ENCODE measurements around the gene KSR1.

KSR1 gene

DNA sequence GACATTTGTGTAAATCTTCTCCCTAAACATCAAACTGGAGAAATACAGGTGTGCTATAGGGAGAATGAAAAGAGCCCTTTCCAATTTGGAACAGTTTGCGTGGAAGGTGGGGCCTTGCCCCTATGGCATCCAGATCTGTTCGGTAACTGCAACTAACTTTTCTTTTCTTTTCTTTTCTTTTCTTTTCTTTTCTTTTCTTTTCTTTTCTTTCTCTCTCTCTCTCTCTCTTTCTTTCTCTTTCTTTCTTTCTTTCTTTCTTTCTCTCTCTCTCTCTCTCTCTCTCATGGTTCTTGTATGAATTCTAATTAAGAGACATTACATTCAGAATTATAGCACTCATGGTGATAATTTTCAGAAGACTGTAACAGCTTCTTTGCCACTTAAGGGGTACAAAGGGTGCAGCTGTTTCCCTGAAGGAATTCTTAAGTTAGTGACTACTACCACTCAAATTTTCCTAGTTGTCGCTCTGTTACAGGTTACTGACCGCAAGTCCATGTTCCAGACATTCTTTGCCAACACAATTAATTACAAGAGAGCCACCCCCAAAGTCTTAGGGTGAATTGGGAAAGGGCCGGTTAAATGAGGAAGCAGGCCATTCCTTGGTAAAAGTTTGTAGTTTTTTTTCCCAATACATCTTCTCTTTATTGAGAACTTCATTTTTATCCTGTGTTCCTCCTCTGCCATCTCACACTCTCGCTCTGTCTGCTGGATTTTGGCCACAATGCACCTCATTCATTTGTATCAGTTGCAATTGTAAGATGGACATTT, 69.8 kb downstream of the KSR1 start:
- WGBS (ENCODE audit: insufficient coverage), result 100% methylated on average over 2 of the region's 6 CpGs
- H3K4me3 ChIP-seq (ENCODE audit: control insufficient read depth in 1 of 7, extremely low read depth in 1 of 7, insufficient read depth in 4 of 7, low read depth in 2 of 7, low read length in 6 of 7), result peak overlapping the region in 2 of 7 experiments; percentile 2 to 42
- no peaks in the 10 kb centered on the region for H3K27me3 ChIP-seq (replicated peaks in 2 of 5; ENCODE audit: control insufficient read depth in 4 of 5, insufficient read depth in 5 of 5, low read length in 4 of 5)
- CTCF ChIA-PET, result interaction anchor here (0.8 to 1.4 kb wide), 2 partner anchors 67 to 125 kb away, joined by 3 read pairs; no protein-coding TSS in a partner anchor
- DNase-seq, result no peak
- POLR2A ChIA-PET, result interaction anchor here (0.7 kb wide), 1 partner anchor 68 kb away, joined by 3 read pairs; no protein-coding TSS in a partner anchor
- no peaks in the 10 kb centered on the region for H3K36me3 ChIP-seq (ENCODE audit: control insufficient read depth in 4 of 4, insufficient read depth in 4 of 4, low read length in 3 of 4)
- H3K9me3 ChIP-seq (ENCODE audit: control extremely low read depth in 1 of 5, control insufficient read depth in 4 of 5, insufficient read depth in 2 of 5, low read depth in 1 of 5, low read length in 4 of 5), result no peaks in the 10 kb centered on the region
- H3K27ac ChIP-seq (ENCODE audit: insufficient read depth in 1 of 2, low read depth in 1 of 2, low read length in 2 of 2, poor library complexity in 1 of 2, severe bottlenecking in 2 of 2), result no peak overlapping the region
- H3K4me1 ChIP-seq (ENCODE audit: control extremely low read depth in 1 of 4, control insufficient read depth in 4 of 4, insufficient read depth in 4 of 4, low read length in 3 of 4), result peaks cover 23 to 63% (median 49%) of the 10 kb centered on the region in 4 experiments

DNA sequence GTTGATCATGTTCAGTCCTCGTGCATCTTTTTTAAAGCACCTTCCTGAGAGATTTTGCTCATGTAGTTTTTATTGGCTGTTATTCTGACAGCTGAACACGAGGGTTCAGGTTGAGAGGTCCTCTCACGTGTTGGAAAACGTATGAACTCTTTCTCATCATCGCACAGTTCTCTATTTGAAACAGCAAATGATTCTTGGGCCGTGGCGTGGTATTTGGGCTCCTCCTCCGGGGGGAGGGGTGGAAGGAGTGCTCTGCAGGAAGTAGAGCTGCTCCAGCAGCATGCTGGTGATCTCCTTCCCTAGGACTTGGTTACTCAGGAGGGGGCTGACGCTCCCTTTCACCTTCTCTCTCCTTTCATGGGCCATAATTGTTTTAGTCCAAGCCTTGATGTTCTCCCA, 70.4 kb downstream of the KSR1 start:
- ChIA-PET CTCF (interaction anchor here (0.8 to 1.4 kb wide), 2 partner anchors 68 to 124 kb away, joined by 3 read pairs; no protein-coding TSS in a partner anchor), POLR2A (interaction anchor here (0.7 kb wide), 1 partner anchor 69 kb away, joined by 3 read pairs; no protein-coding TSS in a partner anchor)
- 0% methylated on average over 8 of the region's 9 CpGs for WGBS (ENCODE audit: insufficient coverage)
- H3K27ac ChIP-seq (ENCODE audit: insufficient read depth in 1 of 2, low read depth in 1 of 2, low read length in 2 of 2, poor library complexity in 1 of 2, severe bottlenecking in 2 of 2), result no peak overlapping the region
- no peaks in the 10 kb centered on the region for H3K9me3 ChIP-seq (ENCODE audit: control extremely low read depth in 1 of 5, control insufficient read depth in 4 of 5, insufficient read depth in 2 of 5, low read depth in 1 of 5, low read length in 4 of 5)
- H3K4me1 ChIP-seq (ENCODE audit: control extremely low read depth in 1 of 4, control insufficient read depth in 4 of 4, insufficient read depth in 4 of 4, low read length in 3 of 4), result peaks cover 28 to 66% (median 53%) of the 10 kb centered on the region in 4 experiments
- no peaks in the 10 kb centered on the region for H3K27me3 ChIP-seq (replicated peaks in 2 of 5; ENCODE audit: control insufficient read depth in 4 of 5, insufficient read depth in 5 of 5, low read length in 4 of 5)
- DNase-seq, result peak; percentile 35 to 71 (median 66)
- peak overlapping the region in 2 of 7 experiments; percentile 2 to 42 for H3K4me3 ChIP-seq (ENCODE audit: control insufficient read depth in 1 of 7, extremely low read depth in 1 of 7, insufficient read depth in 4 of 7, low read depth in 2 of 7, low read length in 6 of 7)
- H3K36me3 ChIP-seq (ENCODE audit: control insufficient read depth in 4 of 4, insufficient read depth in 4 of 4, low read length in 3 of 4), result no peaks in the 10 kb centered on the region

DNA sequence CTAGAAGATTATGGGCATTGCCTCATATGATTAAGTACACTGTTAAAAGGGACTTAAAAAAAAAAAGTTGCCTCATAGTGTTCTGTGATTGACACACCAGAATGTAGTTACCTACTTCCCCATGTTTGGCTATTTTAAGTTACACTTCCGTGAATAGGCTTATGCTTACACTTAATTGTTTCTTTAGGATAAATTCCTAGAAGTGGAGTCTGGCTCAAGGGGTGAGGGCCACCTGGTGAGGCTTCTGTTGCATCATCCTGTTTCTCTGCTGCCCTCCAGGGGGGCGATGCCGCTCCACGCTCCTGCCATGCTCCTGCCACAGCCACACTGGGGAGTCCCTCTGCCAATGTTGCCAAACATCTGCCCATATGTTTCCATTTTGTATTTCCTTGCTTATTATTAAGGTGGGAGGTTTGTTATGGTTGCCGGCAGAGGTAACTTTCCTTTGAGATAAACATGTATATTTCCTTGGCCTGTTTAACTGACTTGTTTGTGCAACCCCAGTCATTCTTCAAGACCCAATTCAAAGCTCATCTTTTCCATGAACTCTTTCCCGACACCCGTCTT, 73.1 kb downstream of the KSR1 start:
- DNase-seq, result peak; percentile 55 to 90 (median 84)
- 64% methylated on average over 3 of the region's 7 CpGs for WGBS (ENCODE audit: insufficient coverage)
- no peaks in the 10 kb centered on the region for H3K9me3 ChIP-seq (ENCODE audit: control extremely low read depth in 1 of 5, control insufficient read depth in 4 of 5, insufficient read depth in 2 of 5, low read depth in 1 of 5, low read length in 4 of 5)
- POLR2A ChIA-PET, result interaction anchor here (0.6 kb wide), 1 partner anchor 316 kb away, joined by 6 read pairs; no protein-coding TSS in a partner anchor
- H3K36me3 ChIP-seq (ENCODE audit: control insufficient read depth in 4 of 4, insufficient read depth in 4 of 4, low read length in 3 of 4), result no peaks in the 10 kb centered on the region
- H3K4me1 ChIP-seq (ENCODE audit: control extremely low read depth in 1 of 4, control insufficient read depth in 4 of 4, insufficient read depth in 4 of 4, low read length in 3 of 4), result peaks cover 35 to 83% (median 72%) of the 10 kb centered on the region in 4 experiments
- CTCF ChIA-PET, result interaction anchor here (0.6 to 1.3 kb wide), 5 partner anchors 11 to 67 kb away, joined by 3 read pairs; no protein-coding TSS in a partner anchor
- peak overlapping the region in 1 of 7 experiments; percentile 27 for H3K4me3 ChIP-seq (ENCODE audit: control insufficient read depth in 1 of 7, extremely low read depth in 1 of 7, insufficient read depth in 4 of 7, low read depth in 2 of 7, low read length in 6 of 7)
- H3K27me3 ChIP-seq (replicated peaks in 2 of 5; ENCODE audit: control insufficient read depth in 4 of 5, insufficient read depth in 5 of 5, low read length in 4 of 5), result no peaks in the 10 kb centered on the region
- peak overlapping the region; percentile 2 to 76 for H3K27ac ChIP-seq (ENCODE audit: insufficient read depth in 1 of 2, low read depth in 1 of 2, low read length in 2 of 2, poor library complexity in 1 of 2, severe bottlenecking in 2 of 2)

DNA sequence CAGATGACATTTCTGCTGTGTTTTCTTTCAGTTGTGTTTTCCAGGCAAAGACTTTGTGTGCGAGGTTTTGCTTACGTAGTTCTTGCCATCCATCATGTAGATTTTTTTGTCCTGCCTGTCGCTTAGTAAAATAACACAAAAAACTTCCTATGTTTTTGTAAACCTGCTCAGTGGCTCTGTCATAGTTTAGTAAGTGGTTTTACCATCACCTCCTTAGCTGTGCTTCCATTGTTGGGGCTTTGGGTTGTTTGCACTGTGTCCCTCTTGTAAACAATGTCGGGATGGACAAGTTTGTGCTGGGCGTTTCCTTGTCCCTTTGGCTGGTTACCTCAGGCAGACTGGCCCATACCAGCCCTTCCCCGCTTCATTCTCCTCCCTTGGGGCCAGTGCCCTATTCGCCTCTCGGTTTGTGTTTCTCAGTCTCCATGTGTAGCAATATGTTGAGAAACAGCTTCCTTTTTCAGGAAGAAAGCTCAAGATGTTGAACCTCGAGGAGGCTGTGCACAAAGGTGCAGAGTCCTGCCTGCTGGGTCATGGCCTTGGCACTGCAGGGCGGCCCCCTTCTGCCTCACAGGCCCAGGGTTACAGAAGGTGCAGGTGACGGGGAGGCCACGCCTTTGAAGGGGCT, 74.6 kb downstream of the KSR1 start:
- Histone ChIP-seq H3K36me3 (ENCODE audit: control insufficient read depth in 4 of 4, insufficient read depth in 4 of 4, low read length in 3 of 4) (no peaks in the 10 kb centered on the region), H3K9me3 (ENCODE audit: control extremely low read depth in 1 of 5, control insufficient read depth in 4 of 5, insufficient read depth in 2 of 5, low read depth in 1 of 5, low read length in 4 of 5) (no peaks in the 10 kb centered on the region), H3K27ac (ENCODE audit: insufficient read depth in 1 of 2, low read depth in 1 of 2, low read length in 2 of 2, poor library complexity in 1 of 2, severe bottlenecking in 2 of 2) (peak overlapping the region; percentile 61 to 76), H3K4me3 (ENCODE audit: control insufficient read depth in 1 of 7, extremely low read depth in 1 of 7, insufficient read depth in 4 of 7, low read depth in 2 of 7, low read length in 6 of 7) (peak overlapping the region in 2 of 7 experiments; percentile 31 to 32), H3K4me1 (ENCODE audit: control extremely low read depth in 1 of 4, control insufficient read depth in 4 of 4, insufficient read depth in 4 of 4, low read length in 3 of 4) (peaks cover 35 to 86% (median 67%) of the 10 kb centered on the region in 4 experiments), H3K27me3 (replicated peaks in 2 of 5; ENCODE audit: control insufficient read depth in 4 of 5, insufficient read depth in 5 of 5, low read length in 4 of 5) (no peaks in the 10 kb centered on the region)
- ChIA-PET POLR2A (interaction anchor here (0.6 to 1.3 kb wide), 4 partner anchors 9 to 73 kb away, joined by 3 to 5 read pairs (median 4); no protein-coding TSS in a partner anchor), CTCF (interaction anchor here (0.7 to 3.1 kb wide), 9 partner anchors 9 to 75 kb away, joined by 3 to 18 read pairs (median 4); partner anchors contain the start of gene KSR1)
- peak; percentile 62 to 94 (median 91) for DNase-seq
- WGBS (ENCODE audit: insufficient coverage), result 17% methylated on average over 10 of the region's 12 CpGs

DNA sequence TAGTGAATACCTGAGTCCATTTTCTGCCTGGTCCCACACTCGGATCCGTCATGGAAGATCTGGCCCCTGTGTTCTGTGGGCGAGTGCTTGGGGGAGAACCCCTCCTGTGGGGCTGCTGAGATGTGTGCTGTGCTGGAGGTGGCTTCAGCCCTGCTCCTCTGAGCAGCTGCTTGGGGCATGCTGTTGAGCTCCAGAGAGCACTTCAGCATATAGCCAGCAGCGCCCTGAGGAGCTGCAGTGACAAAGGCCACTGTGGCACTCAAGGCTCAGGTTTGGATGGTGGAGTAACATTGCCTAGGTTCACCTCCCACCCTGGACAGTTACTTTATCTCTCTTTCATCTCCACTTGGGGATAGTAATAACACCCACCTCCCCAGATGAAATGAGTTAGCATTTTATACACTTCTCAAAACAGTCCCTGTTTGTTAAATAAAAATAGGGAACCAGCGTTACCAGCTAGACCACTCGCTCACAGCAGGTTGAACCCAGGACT, 75.3 kb downstream of the KSR1 start:
- Histone ChIP-seq H3K4me3 (ENCODE audit: control insufficient read depth in 1 of 7, extremely low read depth in 1 of 7, insufficient read depth in 4 of 7, low read depth in 2 of 7, low read length in 6 of 7) (peak overlapping the region in 1 of 7 experiments; percentile 31), H3K27ac (ENCODE audit: insufficient read depth in 1 of 2, low read depth in 1 of 2, low read length in 2 of 2, poor library complexity in 1 of 2, severe bottlenecking in 2 of 2) (peak overlapping the region; percentile 61 to 76), H3K27me3 (replicated peaks in 2 of 5; ENCODE audit: control insufficient read depth in 4 of 5, insufficient read depth in 5 of 5, low read length in 4 of 5) (no peaks in the 10 kb centered on the region), H3K9me3 (ENCODE audit: control extremely low read depth in 1 of 5, control insufficient read depth in 4 of 5, insufficient read depth in 2 of 5, low read depth in 1 of 5, low read length in 4 of 5) (no peaks in the 10 kb centered on the region), H3K4me1 (ENCODE audit: control extremely low read depth in 1 of 4, control insufficient read depth in 4 of 4, insufficient read depth in 4 of 4, low read length in 3 of 4) (peaks cover 35 to 87% (median 61%) of the 10 kb centered on the region in 4 experiments), H3K36me3 (ENCODE audit: control insufficient read depth in 4 of 4, insufficient read depth in 4 of 4, low read length in 3 of 4) (no peaks in the 10 kb centered on the region)
- peak in 2 of 3 donors; percentile 71 to 80 for DNase-seq
- WGBS (ENCODE audit: insufficient coverage), result 42% methylated on average over 5 of the region's 6 CpGs
- ChIA-PET POLR2A (interaction anchor here (0.6 to 1.3 kb wide), 5 partner anchors 9 to 74 kb away, joined by 3 to 5 read pairs (median 4); no protein-coding TSS in a partner anchor), CTCF (interaction anchor here (1.1 to 3.1 kb wide), 10 partner anchors 9 to 75 kb away, joined by 3 to 18 read pairs (median 4); partner anchors contain the start of gene KSR1)

Measured in common myeloid progenitor, CD34-positive (primary cell).